ENCODE data around the gene BAIAP2L1.
A peak's percentile ranks its signal among the peaks of the same experiment; 100 is the strongest.

The BAIAP2L1 gene

DNA sequence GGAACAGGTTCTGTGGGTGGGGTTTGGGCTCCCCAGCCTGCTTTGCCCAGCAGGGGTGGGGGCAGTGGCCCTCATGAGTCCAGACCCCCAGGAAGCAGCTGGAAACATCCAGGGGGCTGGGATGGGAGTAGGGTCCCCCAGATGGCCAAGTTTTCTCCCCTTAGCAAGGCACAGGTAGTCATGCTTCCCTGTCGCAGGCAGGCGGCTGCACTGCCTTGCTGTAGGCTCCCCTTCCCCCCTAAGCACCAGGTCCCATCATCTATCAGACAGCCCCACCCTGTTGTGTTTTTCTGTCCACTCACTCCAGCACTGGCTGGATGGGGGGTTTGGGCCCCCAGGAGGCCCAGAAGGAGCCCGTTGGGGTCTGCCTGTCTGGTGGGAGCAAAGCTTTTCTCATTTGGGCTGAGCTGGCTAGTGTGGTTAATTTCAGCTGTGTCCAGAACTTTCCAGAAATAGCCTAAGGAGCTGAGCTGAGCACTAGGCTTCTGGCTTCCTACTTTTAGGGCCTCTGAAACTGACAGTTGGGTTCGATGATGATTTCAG, 111.5 kb downstream of the BAIAP2L1 start:
- DNase-seq, result no peak

DNA sequence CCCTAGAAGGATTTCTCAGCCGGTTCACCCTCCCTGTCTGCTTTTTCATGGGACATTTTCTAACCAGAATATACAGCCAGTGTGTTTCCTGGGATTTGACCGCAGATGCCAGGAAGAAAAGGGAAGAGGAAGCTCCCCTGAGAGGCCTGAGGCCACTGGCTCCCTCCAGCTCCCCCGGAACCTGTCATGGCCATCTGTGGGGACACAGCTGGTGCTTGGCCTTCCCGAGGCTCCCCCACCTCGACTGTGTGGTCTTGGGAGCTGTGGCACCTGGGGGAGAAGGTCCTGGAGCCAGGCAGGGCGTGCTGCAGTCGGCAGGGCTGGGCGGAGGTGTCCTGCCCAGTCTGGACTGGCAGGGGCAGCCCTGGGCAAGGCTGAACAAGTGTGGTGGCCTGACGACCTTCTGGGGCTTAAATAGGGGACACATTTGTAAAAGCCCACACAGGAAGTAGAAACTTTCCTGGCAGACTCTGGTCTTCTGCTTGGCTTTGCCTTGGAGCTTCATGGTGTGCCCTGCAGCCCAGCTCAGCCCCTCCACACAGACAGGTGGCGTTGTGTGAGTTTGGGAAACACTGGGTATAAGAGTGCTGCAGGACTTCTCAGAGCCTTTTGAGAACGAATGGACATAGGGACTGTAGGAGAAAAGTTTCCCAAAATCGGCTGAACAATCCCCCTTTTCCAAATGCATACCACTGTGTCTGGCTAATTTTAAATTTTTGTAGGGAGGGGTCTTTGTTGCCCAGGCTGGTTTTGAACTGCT, 112.6 kb downstream of the BAIAP2L1 start:
- peak; percentile 51 to 68 (median 61) for DNase-seq

DNA sequence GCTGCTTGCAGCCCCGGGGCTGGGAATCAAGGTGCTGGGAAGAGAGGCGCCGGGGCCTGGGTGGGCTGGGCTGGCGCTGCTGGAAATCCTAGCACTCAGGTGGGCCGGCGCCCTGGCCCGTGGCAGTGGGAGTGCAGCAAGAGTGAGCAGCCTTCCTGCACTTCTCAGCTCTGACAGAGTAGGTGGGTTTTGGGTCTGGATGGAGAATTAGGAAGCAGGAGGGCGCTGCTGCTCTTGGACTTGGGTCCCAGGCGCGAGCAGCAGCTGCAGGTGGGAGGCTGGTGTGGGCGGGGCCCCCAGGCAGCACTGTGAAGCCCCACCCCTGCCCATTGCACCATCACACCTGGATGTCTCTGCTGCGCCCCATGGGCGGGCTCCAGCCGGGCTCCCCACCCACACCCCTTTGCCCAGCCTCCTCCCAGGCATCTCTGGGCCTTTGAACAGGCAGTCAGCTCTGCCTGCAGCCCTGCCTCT, 113.4 kb downstream of the BAIAP2L1 start:
- peak in 3 of 4 experiments; percentile 34 to 52 (median 44) for DNase-seq

DNA sequence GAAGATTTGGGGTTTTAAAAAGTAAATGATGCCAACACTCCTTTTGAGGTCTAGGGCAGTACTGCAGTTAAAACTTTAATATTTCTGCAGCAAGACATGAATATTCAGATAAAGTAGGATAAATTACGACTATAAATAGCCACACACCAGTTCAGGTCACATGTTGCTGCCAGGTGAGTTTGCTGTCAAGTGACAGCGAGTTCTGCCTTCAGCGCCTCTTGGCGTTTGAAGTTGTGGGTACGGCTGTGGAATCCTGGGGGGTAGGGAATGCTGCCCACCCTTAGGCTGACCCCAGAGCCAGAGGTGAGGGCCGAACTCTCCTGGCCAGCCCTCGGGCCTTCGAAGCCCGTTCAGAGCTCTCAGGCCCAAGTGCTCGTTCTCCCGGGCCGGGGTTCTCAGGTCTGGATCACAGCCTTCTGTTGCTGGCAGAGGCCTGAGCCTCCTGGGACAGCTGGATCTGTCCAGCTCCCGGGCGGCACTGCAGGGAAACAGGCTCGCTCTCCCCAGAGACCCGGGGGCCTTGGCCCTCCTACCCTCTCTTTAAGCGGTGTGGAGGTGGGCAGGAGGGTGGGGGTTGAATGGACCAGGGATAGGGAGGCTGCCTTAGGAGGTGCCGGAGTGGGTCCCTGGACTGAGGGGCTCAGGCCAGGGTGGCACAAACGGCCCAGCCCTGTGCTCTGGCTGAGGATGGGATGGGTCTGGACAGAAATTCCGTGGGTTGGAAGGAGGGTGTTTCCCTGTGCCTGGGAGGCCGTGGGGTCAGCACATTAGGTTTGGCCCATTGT, 114.0 kb downstream of the BAIAP2L1 start:
- no peak for DNase-seq

DNA sequence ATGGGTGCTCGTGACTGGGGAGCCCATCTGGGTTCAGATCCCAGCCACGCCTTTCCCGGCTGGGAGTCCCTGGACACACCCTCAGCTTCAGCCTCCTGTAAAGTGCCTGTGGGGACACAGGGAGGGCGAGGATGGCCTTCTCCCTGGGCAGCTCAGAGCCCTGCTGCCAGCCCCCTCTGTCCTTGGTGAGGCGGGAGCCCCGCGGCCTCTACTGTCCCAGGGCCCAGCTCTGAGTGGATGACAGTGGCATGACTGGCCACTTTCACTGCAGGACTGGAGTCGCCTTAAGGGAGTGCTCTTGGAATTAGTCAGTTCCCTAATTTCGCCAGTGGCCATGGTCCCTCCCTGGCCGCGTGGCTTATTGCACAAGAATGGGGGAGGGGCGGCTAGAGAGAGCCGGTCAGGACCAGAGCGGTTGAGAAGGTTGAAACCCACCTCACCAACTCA, 114.8 kb downstream of the BAIAP2L1 start:
- peak; percentile 91 to 96 (median 94) for DNase-seq

DNA sequence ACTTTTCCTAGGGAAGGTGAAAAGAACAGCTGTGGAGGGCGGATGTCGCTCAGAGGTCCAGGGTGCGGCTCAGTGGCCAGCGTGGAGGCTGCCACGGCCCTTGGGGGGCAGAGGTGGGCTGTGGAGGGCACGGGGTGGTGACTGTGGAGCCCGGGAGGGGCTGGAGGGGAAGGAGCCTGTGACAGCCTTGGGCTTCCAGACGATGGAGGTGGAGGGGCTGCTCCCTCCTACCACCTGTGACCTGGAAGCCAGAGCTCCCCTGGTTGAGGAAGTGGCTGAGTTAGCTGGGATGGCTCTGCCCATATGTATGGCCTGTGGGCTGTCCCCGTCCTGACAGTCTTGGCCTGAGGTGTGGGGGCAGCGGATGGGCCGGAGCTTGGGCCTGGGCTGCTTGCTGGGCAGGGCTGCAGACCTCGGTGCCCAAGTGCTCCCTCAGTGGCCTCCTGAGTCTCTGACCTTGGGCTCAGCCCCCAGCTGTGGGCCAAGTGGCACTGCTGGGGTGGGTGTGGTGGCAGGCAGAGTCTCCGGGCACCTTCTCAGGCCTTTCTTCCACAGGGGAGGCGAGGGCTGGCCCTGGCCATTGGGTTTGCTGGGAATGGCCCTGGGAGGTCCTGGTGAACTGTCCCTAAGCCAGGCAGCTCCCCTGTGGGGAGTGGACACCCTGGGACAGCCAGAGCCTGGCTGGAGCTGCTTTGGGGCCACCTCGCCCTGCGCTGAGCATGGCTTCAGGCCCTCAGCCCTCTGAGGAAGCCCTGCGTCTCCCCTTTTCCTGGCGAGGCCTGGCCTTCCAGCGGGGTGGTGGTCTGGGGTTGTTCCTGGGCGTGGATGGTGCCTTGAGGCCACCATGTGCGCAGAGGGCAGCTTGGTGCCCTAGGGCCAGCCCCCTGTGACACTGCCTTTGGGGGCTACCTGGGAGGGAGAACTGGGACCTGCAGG, 115.5 kb downstream of the BAIAP2L1 start:
- DNase-seq, result peak; percentile 44 to 61 (median 54)

DNA sequence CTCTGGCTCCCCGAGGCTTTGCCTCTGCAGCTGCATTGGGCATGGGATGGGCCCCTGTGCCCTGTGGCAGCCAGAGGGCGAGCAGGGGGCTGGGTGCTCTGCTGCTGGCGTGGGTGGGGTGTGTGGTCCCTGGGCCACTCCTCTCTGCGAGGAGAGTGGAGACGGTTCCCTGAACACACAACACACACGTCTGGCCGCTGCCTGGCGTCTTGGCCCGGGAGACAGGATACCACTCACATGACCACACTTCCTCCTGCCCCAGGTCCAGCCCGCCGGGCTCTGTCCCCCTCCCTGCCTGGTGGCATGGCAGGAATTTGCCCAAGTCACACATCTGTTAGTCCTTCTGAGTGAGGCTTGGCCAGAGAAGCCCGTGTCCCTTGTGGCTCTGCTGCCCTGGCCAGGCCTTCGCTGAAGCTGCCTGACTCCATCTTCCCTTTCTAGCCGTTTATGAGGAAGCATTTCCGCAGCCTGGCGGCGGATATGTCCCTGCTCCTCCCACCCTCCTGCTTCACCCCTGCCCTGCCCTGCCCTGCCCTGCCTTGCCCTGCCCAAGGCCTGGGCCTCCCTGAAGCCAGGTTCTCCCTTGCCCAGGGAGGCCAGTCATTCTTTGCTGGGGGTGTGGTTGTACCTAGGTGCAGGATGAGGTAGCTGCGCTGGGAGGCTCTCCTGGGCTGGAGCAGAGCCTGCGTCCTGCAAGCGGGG, 116.4 kb downstream of the BAIAP2L1 start:
- DNase-seq, result peak; percentile 92 to 96 (median 96)

DNA sequence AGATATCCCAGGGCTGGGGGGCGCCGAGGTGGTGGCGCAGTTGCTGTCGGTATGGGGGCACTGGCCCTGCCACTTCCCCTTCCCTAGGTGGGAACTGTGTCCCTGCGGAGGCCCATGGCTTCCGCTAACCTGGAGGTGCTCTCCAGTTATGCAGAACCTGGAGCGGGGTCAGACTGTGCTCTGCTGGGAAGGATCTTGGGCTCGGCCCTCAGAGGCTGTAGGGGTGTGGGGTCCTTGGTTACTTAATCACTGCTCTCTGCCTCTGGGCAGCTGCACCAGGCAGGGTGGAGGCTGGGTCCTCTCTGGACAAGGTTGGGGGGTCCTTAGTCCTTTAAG, 117.0 kb downstream of the BAIAP2L1 start:
- DNase-seq, result peak; percentile 37 to 63 (median 50)

DNA sequence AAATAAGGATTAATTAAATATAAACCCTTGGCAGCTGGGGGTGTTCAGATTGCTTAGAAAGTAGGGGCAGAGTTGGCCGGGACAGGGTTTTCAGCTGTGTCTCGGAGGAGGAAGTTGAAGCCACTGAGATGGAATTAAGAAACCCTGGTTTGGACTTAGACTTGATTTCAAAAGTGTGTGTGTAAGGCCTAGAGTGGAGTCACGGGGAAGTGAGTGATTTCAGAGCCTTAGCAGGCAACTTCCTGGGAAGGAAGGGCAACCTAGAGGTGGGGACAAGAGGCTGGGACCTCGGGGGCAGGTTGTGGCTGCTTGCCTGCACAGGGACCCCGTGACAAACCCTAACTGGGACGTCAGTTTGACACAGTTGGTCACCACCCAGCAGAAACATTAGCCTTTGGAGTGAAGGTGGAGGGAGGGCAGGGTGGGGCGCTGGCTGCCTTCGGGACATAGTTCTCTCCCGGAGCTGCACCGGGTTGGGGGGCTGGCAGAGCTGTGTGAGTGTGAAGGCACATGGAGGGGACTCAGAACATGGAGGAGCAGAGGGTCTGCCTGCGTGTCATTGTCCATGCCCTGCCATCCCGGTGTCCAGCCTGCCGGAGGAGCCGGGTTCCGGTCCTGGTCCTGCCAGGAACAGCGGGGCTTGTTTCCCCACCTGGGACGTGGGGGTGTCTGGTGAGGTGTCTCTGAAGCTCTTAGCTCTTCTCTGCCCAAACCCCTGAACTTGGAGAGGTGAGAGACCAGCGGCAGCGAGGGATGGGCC, 117.6 kb downstream of the BAIAP2L1 start:
- peak; percentile 91 to 98 (median 94) for DNase-seq

DNA sequence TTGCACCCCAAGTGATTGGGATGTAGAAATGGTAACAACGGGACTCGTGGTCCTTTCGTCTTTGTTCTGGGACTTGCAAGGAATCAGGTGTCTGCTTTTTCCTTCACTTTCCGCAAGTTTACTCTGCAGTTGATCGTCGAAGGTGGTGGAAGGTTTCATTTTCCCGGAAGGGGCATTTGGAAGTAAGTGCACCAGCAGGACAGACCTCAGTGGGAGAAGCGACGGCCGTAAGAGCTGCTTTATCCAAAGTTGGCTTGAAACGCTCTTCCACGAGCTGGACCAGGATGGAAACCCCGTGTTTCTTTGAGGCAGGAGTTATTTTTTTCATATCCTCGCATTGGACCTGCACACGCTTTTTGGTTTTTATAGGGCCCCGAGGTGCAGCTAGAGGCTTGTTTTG, 118.2 kb downstream of the BAIAP2L1 start:
- peak in 2 of 4 experiments; percentile 33 to 40 for DNase-seq

DNA sequence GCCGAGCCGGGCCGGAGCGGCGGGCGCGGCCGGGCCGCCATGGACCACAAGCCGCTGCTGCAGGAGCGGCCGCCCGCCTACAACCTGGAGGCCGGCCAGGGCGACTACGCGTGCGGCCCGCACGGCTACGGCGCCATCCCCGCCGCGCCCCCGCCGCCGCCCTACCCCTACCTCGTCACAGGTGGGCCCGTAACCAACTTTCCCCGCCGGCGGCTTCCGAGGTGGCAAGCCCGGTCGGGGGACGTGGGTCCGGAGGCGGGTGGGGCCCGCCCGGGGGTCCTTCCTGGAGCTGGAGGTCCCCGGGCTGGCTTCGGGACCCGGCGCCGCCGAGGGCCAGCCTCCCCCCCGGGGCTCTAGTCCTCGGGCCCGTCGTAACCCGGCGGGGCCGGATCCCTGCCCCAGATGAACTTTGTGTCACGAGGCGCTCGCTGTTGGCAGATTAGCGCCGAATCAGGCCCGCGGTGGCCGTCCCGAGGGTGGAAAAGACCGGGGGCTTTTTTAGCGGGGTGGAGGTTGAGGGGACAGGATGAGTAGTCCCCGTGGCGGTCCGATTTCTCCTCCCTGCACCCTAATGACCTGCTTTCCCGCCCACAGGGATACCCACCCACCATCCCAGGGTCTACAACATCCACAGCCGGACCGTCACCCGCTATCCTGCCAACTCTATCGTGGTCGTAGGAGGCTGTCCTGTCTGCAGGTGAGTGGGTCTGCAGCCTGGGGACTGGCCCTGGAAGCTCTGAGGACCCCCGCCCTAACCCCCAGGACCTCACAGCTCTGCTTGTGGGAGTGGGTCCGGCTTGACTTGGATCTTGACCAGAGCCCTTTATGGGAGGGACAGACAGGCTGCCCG, 118.9 kb downstream of the BAIAP2L1 start:
- DNase-seq, result peak; percentile 44 to 65 (median 54)

DNA sequence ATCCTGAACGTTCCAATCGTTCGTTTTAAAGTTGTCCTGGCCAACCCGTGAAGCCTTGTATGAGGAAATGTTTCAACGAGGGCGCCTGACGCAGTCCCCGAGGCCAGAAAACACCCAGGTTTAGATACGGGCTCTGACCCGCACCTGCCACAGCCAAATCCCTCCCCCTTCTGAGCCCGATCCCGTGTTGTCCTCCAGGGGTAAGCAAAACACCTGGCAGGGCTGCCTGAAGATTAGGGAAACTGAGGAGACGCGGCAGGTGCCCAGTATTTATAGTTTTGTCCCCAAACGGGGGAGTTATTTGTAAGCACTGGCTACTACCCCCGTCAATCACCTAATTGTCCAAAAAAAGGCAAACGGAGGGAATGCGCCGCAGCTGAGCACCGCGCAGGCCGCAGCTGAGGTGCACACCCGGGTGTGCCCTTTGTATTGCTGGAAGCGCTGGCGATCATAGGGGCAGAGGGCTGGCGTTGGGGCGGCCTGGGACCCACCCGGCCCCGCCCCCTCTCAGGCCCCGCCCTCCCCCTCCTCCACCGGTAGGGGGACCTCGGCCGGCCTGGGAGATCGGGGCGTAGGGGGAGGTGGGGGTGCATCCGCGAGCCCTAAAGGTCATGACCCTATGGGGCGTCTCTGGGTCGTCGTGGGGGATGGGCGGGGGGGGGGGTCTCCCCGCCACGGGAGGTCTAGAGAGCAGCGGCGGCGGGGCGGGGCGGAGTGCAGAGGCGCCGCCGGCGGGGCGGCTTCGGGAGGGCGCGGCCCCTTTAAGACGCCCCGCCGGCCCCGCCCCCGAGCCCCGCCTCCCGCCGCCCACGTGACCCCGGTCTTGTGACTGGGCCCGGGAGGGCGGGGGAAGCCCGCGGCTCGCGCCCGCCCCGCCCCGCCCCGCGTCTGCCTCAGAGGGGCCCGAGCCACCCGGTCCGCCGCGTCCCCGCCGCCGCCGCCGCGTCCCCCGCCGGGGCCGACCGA, 119.8 kb downstream of the BAIAP2L1 start, which contains the start of gene BRI3:
Gene BRI3 (plus strand): TSS at position 896 of the 966 bp plus-strand sequence. CDS start 110 bp downstream, outside the sequence.
- peak; percentile 96 to 100 (median 98) for DNase-seq

DNA sequence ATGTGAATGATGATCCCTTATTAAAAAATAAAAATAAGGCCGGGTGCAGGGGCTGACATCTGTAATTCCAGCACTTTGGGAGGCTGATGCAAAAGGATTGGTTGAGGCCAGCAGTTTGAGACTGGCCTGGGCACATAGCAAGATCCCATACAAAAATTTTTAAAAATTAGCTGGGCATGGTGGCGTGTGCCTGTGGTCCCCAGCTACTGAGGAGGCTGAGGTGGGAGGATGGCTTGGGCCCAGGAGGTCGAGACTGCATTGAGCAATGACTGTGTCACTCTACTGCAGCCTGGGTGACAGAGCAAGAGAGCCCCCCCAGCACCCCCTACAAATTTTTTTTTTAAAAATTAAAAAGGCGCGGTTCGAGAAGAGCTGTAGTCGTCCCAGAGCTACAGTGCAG, 120.6 kb downstream of the BAIAP2L1 start:
- DNase-seq, result no peak

DNA sequence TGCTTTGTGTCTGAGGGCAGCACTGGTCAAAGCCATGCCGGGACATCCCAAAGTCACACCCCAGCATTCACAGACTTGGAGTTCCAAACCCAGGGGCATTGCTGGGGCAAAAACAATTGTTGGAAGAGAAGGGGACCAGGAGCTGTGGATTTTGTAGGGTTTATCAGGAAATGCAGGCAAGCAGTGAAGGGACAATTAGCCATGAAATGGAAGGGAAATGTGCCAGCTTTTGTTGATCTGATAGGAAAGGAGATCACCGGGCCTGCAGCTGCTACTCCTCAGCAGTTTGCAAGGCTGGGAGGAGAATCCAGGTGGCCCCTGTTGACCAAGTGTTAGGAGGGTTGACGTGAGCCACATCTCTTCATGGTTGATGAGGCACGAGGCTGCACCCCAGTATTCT, 122.0 kb downstream of the BAIAP2L1 start:
- DNase-seq, result no peak

DNA sequence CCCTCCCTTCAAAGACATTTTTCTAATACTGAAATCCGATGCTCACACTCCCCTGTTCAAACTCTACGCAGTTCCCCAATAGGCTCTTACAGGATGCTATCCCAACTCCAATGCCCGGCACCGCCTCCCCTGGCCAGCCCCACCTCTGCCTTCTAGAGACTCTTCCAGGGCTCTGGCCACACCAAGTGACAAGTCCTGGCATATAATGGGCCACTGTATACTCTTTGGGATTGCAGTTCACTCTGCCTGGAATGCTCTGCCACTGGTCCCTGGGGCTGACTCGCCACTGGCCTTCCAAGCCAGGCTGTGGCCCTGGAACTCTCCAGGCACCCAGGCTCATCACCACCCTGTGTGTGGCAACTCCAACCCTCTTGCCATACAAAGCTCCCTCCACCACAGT, 122.5 kb downstream of the BAIAP2L1 start:
- no peak for DNase-seq

DNA sequence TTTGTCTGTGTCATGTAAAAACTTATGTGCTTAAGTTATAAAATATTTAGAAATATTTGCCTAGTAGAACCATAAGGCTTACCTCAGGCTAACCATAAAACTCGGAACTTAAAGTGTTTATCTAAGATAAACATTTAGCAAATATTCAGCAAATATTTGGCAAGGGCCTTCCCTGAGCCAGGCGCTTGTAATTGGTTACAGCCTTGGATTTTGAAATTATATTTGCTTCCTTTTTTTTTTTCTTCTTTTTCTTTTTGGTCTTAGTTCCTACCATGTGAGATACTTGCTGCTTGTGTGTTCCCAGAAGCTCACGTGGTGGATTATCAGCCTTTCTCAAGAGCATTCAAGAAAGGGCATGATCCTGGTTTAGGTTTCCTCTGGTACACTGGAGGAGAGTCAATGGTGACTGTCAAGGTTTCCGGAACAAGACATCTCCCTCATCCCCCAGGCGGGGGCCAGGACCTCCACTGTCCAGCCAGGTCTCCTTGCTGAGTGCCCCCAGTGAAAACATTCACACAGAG, 124.6 kb downstream of the BAIAP2L1 start:
- peak; percentile 76 to 94 (median 86) for DNase-seq

DNA sequence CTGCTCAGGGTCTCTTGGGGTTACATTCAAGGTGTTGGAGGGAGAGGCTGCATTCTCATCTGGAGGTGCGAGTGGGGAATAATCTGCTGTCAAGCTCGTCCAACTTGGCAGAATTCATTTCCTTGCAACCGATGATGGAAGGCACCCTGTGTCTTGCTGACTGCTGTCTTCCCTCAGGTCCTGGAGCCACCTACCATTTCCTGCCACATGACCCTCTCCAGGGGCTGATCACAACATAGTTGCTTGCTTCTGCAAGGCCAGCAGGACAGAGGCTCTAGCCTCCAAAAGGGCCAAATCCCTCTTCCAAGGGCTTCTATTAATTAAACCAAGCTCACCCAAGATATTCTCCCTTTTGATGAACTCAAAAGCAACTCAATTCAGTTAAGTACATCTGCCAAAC, 133.6 kb downstream of the BAIAP2L1 start:
- peak; percentile 51 to 74 (median 71) for DNase-seq

DNA sequence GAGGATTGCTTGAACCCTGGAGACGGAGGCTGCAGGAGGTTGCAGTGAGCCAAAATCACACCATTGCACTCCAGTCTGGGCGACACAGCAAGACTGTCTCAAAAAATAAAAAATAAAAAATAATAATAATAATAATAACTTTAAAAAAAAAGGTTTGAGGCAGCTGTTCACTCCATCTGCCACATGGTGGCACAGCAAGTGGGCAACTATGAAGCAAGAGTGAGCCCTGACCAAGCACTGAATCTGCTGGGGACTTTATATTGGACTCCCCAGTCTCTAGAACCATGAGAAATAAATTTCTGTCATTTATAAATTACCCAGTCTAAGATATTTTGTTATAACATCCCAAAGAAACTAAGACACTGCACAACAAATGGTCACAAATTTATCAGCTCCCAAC, 134.1 kb downstream of the BAIAP2L1 start:
- DNase-seq, result peak in 3 of 4 experiments; percentile 41 to 59 (median 54)

Measured in suppressor macrophage (primary cell).